Subcutaneous adipose tissue (tissue), 4 donors: Measurements from ENCODE around the gene LRRC9. TPM values are rescaled to one million over a fixed set of nuclear protein-coding genes. Genes with fewer than 3 reads are reported as not detected.

Experiments
- CTCF ChIP-seq: fragments of 450-650 bp; IDR thresholded peaks from one replicate; pipeline ENCODE4 v1.5.1; 2016; ENCODE audit warnings: low read depth, mild to moderate bottlenecking, control low read depth, antibody characterized with exemption, moderate library complexity
- total RNA-seq, 4 donors: library from RNA; depleted of rRNA; stranded (reverse); fragments of >200 nt; gene quantifications; one replicate each; pipeline ENCODE4 v1.1.0, GENCODE V29; 2016

The LRRC9 gene
- total RNA-seq, 4 donors from 2014 or later: 0.17 to 1.5 TPM; not detected in 2

- TF ChIP-seq CTCF: no peak
Observed at GRCh38 chr14:60085085-60085484, 165.1 kb downstream of the LRRC9 start.

- TF ChIP-seq CTCF: no peak
Observed at GRCh38 chr14:60085693-60086092, 165.7 kb downstream of the LRRC9 start.

- no peak for TF ChIP-seq CTCF
Observed at GRCh38 chr14:60087668-60088067, 167.7 kb downstream of the LRRC9 start.

- TF ChIP-seq CTCF: no peak
Observed at GRCh38 chr14:60089221-60089620, 169.3 kb downstream of the LRRC9 start.

GRCh38 chr14:60090864-60091519 is 171.0 kb downstream of the LRRC9 start:
- TF ChIP-seq CTCF: no peak

- no peak for TF ChIP-seq CTCF
Observed at GRCh38 chr14:60091550-60092525, 171.9 kb downstream of the LRRC9 start, which contains the start of gene PCNX4. Gene PCNX4, plus strand, starts transcription at chr14:60091923. Its CDS starts 15,716 bp downstream, at chr14:60107639.

GRCh38 chr14:60092526-60092920 is 172.6 kb downstream of the LRRC9 start:
- no peak for TF ChIP-seq CTCF
